HCT116 (cell line): ENCODE measurements around the gene FRK. TPM values are rescaled to one million over a fixed set of nuclear protein-coding genes. Genes with fewer than 3 reads are reported as not detected.

Experiments used
- ATAC-seq: fragments of 200-7000 bp; cut with Tn5 transposase; 2 replicates; pipeline ENCODE4 v1.9.1; 2020; ENCODE audit warnings: mild to moderate bottlenecking, moderate library complexity
- BruUV-seq: library from RNA; stranded (reverse); fragments of 400-500 nt; replicated peaks from 2 replicates; lab custom pipeline; 2021; lab: Mats Ljungman, UMichigan
- CTCF ChIA-PET: fragments of 300-600 bp; sonication (Branson Sonifier 250); formaldehyde crosslinking; loops from one replicate; lab custom pipeline; 2021; ENCODE audit warnings: antibody characterized with exemption; lab: Charles Lee
- POLR2A ChIA-PET: fragments of 300-600, 350-600 bp; sonication (Branson Sonifier 250); formaldehyde crosslinking; loops from one replicate; lab custom pipeline; 2021; ENCODE audit warnings: antibody characterized with exemption; lab: Charles Lee
- RAD21 ChIA-PET, 2 experiments: fragments of 300-600 bp; sonication (Branson Sonifier 250); formaldehyde crosslinking; loops; one replicate each; lab custom pipeline; 2023; ENCODE audit warnings: low total read pairs in 2 of 2; ENCODE audit not compliant: uncharacterized antibody in 2 of 2, unreplicated experiment in 2 of 2, low non-redundant PET in 1 of 2; lab: Charles Lee
- DNase-seq: peaks from one replicate; pipeline ENCODE4 v3.0.0-alpha.2; 2010; ENCODE audit warnings: low read depth, low spot score
- H2AFZ ChIP-seq: fragments of 200-600 bp; shearing (Covaris generic), sonication (generic); 2 replicates; pipeline ENCODE4 v1.6.1; 2017; ENCODE audit warnings: low read depth, mixed run types, mixed read lengths, antibody characterized with exemption, low read length; ENCODE audit not compliant: poor library complexity, severe bottlenecking
- H3K27ac ChIP-seq: 2 replicates; pipeline ENCODE4 v1.5.1; 2012; ENCODE audit warnings: low read depth, low read length
- H3K27me3 ChIP-seq: fragments of 200-600 bp; sonication (generic); 2 replicates; pipeline ENCODE4 v1.6.1; 2016; ENCODE audit warnings: mixed run types, low read length, mixed read lengths; ENCODE audit not compliant: insufficient read depth
- H3K36me3 ChIP-seq, 2 experiments: fragments of 200-500 bp in 1 of 2; fragments of 200-600 bp in 1 of 2; sonication (Bioruptor generic) in 1 of 2; sonication (generic) in 1 of 2; 2 replicates each; pipeline versions ENCODE4 v1.5.1 to v1.6.1; 2014 to 2016; ENCODE audit warnings: low read length in 2 of 2, inconsistent platforms in 1 of 2, mixed read lengths in 1 of 2, mixed run types in 1 of 2; ENCODE audit not compliant: insufficient read depth in 2 of 2, control insufficient read depth in 1 of 2
- H3K4me1 ChIP-seq, 2 experiments: fragments of 200-600 bp in 1 of 2; sonication (generic) in 1 of 2; 2 replicates each; pipeline versions ENCODE4 v1.5.1 to v1.6.1; 2012 to 2017; ENCODE audit warnings: low read length in 2 of 2, inconsistent platforms in 1 of 2, mild to moderate bottlenecking in 1 of 2, mixed read lengths in 1 of 2, mixed run types in 1 of 2, moderate library complexity in 1 of 2; ENCODE audit not compliant: insufficient read depth in 2 of 2, control insufficient read depth in 1 of 2
- H3K4me2 ChIP-seq: fragments of 200-600 bp; sonication (generic); 2 replicates; pipeline ENCODE4 v1.6.1; 2017; ENCODE audit warnings: mixed run types, low read length, mixed read lengths
- H3K4me3 ChIP-seq, 2 experiments: fragments of 200-600 bp in 1 of 2; sonication (generic) in 1 of 2; replicated peaks in 1 of 2; 2 replicates each; pipeline ENCODE4 v1.5.1; 2011 to 2016; ENCODE audit warnings: low read length in 2 of 2, control low read depth in 1 of 2, low read depth in 1 of 2, mild to moderate bottlenecking in 1 of 2, mixed read lengths in 1 of 2, mixed run types in 1 of 2
- H3K79me2 ChIP-seq: fragments of 200-600 bp; sonication (generic); 2 replicates; pipeline ENCODE4 v1.6.1; 2017; ENCODE audit warnings: mild to moderate bottlenecking, mixed run types, low read length, moderate library complexity, mixed read lengths; ENCODE audit not compliant: insufficient read depth
- H3K9ac ChIP-seq: fragments of 200-600 bp; sonication (generic); 2 replicates; pipeline ENCODE4 v1.6.1; 2016; ENCODE audit warnings: low read length, mixed read lengths
- H3K9me2 ChIP-seq: fragments of 200-600 bp; sonication (generic), shearing (Covaris generic); 2 replicates; pipeline ENCODE4 v1.6.1; 2017; ENCODE audit warnings: mixed run types, mild to moderate bottlenecking, moderate library complexity; ENCODE audit not compliant: insufficient read depth
- H3K9me3 ChIP-seq, 2 experiments: fragments of 200-500 bp in 1 of 2; fragments of 200-600 bp in 1 of 2; sonication (Bioruptor generic) in 1 of 2; sonication (generic) in 1 of 2; 2 replicates each; pipeline ENCODE4 v1.6.1; 2014 to 2017; ENCODE audit warnings: low read length in 2 of 2, mixed read lengths in 2 of 2, inconsistent platforms in 1 of 2, low read depth in 1 of 2, mild to moderate bottlenecking in 1 of 2, mixed run types in 1 of 2, moderate library complexity in 1 of 2; ENCODE audit not compliant: control insufficient read depth in 1 of 2, insufficient read depth in 1 of 2
- H4K20me1 ChIP-seq: fragments of 200-600 bp; sonication (generic), shearing (Covaris generic); 2 replicates; pipeline ENCODE4 v1.6.1; 2017; ENCODE audit warnings: mixed run types, mild to moderate bottlenecking, moderate library complexity; ENCODE audit not compliant: insufficient read depth
- ATF3 ChIP-seq: IDR thresholded peaks from 2 replicates; pipeline ENCODE4 v1.6.1; 2012
- CEBPB ChIP-seq: IDR thresholded peaks from 2 replicates; pipeline ENCODE4 v1.6.1; 2012; ENCODE audit warnings: low read depth
- CTCF ChIP-seq, 3 experiments: fragments of 200-600 bp in 1 of 3; sonication (generic) in 1 of 3; IDR thresholded peaks in 2 of 3; conservative IDR thresholded peaks in 1 of 3; 2 replicates each; pipeline ENCODE4 v1.5.1; 2012 to 2017; ENCODE audit warnings: low read depth in 2 of 3, low read length in 2 of 3, antibody characterized with exemption in 1 of 3, borderline replicate concordance in 1 of 3, control low read depth in 1 of 3, mild to moderate bottlenecking in 1 of 3, mixed read lengths in 1 of 3, mixed run types in 1 of 3, moderate library complexity in 1 of 3; ENCODE audit not compliant: insufficient read depth in 1 of 3
- EGR1 ChIP-seq: IDR thresholded peaks from 2 replicates; pipeline ENCODE4 v1.6.1; 2012; ENCODE audit warnings: low read depth
- ELF1 ChIP-seq: IDR thresholded peaks from 2 replicates; pipeline ENCODE4 v1.6.1; 2012; ENCODE audit warnings: low read depth, borderline replicate concordance
- EZH2 ChIP-seq: fragments of 200-600 bp; sonication (generic); IDR thresholded peaks from 2 replicates; pipeline ENCODE4 v1.6.1; 2017; ENCODE audit warnings: antibody characterized with exemption, mixed run types
- EZH2phosphoT487 ChIP-seq: fragments of 200-600 bp; IDR thresholded peaks from 2 replicates; pipeline ENCODE4 v1.6.1; 2018; ENCODE audit warnings: antibody characterized with exemption, borderline replicate concordance
- JUND ChIP-seq: IDR thresholded peaks from 2 replicates; pipeline ENCODE4 v1.6.1; 2012
- MAX ChIP-seq: IDR thresholded peaks from 2 replicates; pipeline ENCODE4 v1.6.1; 2012
- POLR2A ChIP-seq: IDR thresholded peaks from 2 replicates; pipeline ENCODE4 v1.7.0; 2011; ENCODE audit warnings: borderline replicate concordance; ENCODE audit not compliant: insufficient read depth, insufficient read length; ENCODE audit errors: extremely low read depth
- POLR2AphosphoS5 ChIP-seq: IDR thresholded peaks from 2 replicates; pipeline ENCODE4 v1.6.1; 2011; ENCODE audit warnings: mild to moderate bottlenecking, low read depth, low read length, moderate library complexity
- RAD21 ChIP-seq: IDR thresholded peaks from 2 replicates; pipeline ENCODE4 v1.6.1; 2012; ENCODE audit warnings: low read depth, mild to moderate bottlenecking
- SIN3A ChIP-seq: IDR thresholded peaks from 2 replicates; pipeline ENCODE4 v1.6.1; 2012; ENCODE audit warnings: low read depth
- SP1 ChIP-seq: IDR thresholded peaks from 2 replicates; pipeline ENCODE4 v1.6.1; 2012; ENCODE audit warnings: low read depth
- SRF ChIP-seq: IDR thresholded peaks from 2 replicates; pipeline ENCODE4 v1.6.1; 2012; ENCODE audit warnings: low read depth
- TCF7L2 ChIP-seq: IDR thresholded peaks from 2 replicates; pipeline ENCODE4 v1.7.0; 2011; ENCODE audit warnings: borderline replicate concordance, inconsistent platforms; ENCODE audit not compliant: insufficient read depth, insufficient read length; ENCODE audit errors: extremely low read depth
- YY1 ChIP-seq: IDR thresholded peaks from 2 replicates; pipeline ENCODE4 v1.6.1; 2011; ENCODE audit warnings: low read length, low read depth, moderate library complexity, mild to moderate bottlenecking; ENCODE audit not compliant: insufficient replicate concordance; ENCODE audit errors: extremely low read depth
- ZBTB33 ChIP-seq: IDR thresholded peaks from 2 replicates; pipeline ENCODE4 v1.6.1; 2011; ENCODE audit warnings: mild to moderate bottlenecking, low read length, moderate library complexity; ENCODE audit not compliant: insufficient replicate concordance; ENCODE audit errors: extremely low read depth
- ZFX ChIP-seq: fragments of 450-650 bp; IDR thresholded peaks from 2 replicates; pipeline ENCODE4 v1.6.1; 2017
- ZNF274 ChIP-seq: fragments of 200-500 bp; sonication (Bioruptor generic); IDR thresholded peaks from 2 replicates; pipeline ENCODE4 v1.6.1; 2014; ENCODE audit warnings: mild to moderate bottlenecking, low read depth, low read length, inconsistent platforms
- intact Hi-C: fragments of 100-400 bp; cut with micrococcal nuclease; formaldehyde crosslinking; loops from 2 replicates; pipeline ENCODE4 v1.10.0; 2022
- total RNA-seq: library from RNA; stranded (reverse); gene quantifications from one replicate; pipeline ENCODE4 v1.2.1, GENCODE V29; 2021; ENCODE audit not compliant: unreplicated experiment

The FRK gene
- total RNA-seq, 1 experiment from 2014 or later: 3.7 TPM

GRCh38 chr6:116059713-116060571, 749 bp downstream of the FRK start:
- ATAC-seq (peak; percentile 67), DNase-seq (no peak)
- Histone ChIP-seq H3K27me3 (no peaks in the 10 kb centered on the region), H3K4me2 (peak overlapping the region; percentile 90), H2AFZ (peak overlapping the region; percentile 88), H3K9ac (peak overlapping the region; percentile 57), H3K9me3 (no peaks in the 10 kb centered on the region), H4K20me1 (no peaks in the 10 kb centered on the region), H3K4me3 (peak overlapping the region; percentile 52 to 61), H3K79me2 (no peaks in the 10 kb centered on the region), H3K27ac (peak overlapping the region; percentile 85), H3K4me1 (peaks cover 10 to 28% of the 10 kb centered on the region in 2 experiments; a peak in 3 of 4 replicates), H3K36me3 (no peaks in the 10 kb centered on the region), H3K9me2 (no peaks in the 10 kb centered on the region)
- TSS peak; percentile 69 for BruUV-seq
- ChIA-PET RAD21 (no interaction called here), POLR2A (interaction anchor here (0.9 to 1.8 kb wide), 6 partner anchors 8 to 47 kb away, joined by 3 to 11 read pairs (median 4); no protein-coding TSS in a partner anchor), CTCF (interaction anchor here (0.8 to 2.3 kb wide), 14 partner anchors 9 to 58 kb away, joined by 3 to 14 read pairs (median 4); partner anchors contain the start of gene NT5DC1)
- intact Hi-C loops: loop anchor here (1.0 kb wide), 1 partner anchor 49 kb away; no protein-coding TSS in a partner anchor
- peak; percentile 30; the same call in 1 of the 2 replicates for TF ChIP-seq POLR2AphosphoS5
- 0 out of 2 replicates have a peak, but pooled peaks have one; percentile 50 for TF ChIP-seq SIN3A
- TF ChIP-seq TCF7L2: no peak
- TF ChIP-seq EGR1: peak; percentile 78
- TF ChIP-seq ATF3: no peak
- no peak for TF ChIP-seq ZNF274
- no peak for TF ChIP-seq POLR2A
- peak; percentile 33; the same call in 1 of the 2 replicates for TF ChIP-seq MAX
- TF ChIP-seq RAD21: no peak
- no peak for TF ChIP-seq ZFX
- no peak for TF ChIP-seq EZH2phosphoT487
- peak; percentile 45; the same call in 1 of the 2 replicates for TF ChIP-seq SP1
- TF ChIP-seq JUND: peak; percentile 58
- no peak for TF ChIP-seq EZH2
- TF ChIP-seq YY1: no peak
- TF ChIP-seq CTCF (IDR thresholded peaks at IDR 0.05 in 2 of 3, conservative IDR thresholded peaks at IDR 0.05 in 1 of 3; ENCODE audit: borderline replicate concordance in 1 of 3, insufficient read depth in 1 of 3, low read depth in 2 of 3, low read length in 2 of 3): no peak
- peak; percentile 28; the same call in 1 of the 2 replicates for TF ChIP-seq CEBPB
- peak; percentile 57 for TF ChIP-seq ELF1
- TF ChIP-seq SRF: no peak
- TF ChIP-seq ZBTB33: no peak
